Smooth muscle cell of the brain vasculature (primary cell): ENCODE data around the gene RALA.

Source experiments
- DNase-seq: peaks from one replicate; pipeline ENCODE4 v3.0.0-alpha.2; 2012; ENCODE audit warnings: low read depth, low spot score

RALA gene, protein sequence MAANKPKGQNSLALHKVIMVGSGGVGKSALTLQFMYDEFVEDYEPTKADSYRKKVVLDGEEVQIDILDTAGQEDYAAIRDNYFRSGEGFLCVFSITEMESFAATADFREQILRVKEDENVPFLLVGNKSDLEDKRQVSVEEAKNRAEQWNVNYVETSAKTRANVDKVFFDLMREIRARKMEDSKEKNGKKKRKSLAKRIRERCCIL

GRCh38 chr7:39623047-39623731 lies at the start of gene RALA:
Gene RALA (plus strand): TSS chr7:39623572. CDS start chr7:39686668, 63,096 bp downstream.
- peak; percentile 83 for DNase-seq

DNA sequence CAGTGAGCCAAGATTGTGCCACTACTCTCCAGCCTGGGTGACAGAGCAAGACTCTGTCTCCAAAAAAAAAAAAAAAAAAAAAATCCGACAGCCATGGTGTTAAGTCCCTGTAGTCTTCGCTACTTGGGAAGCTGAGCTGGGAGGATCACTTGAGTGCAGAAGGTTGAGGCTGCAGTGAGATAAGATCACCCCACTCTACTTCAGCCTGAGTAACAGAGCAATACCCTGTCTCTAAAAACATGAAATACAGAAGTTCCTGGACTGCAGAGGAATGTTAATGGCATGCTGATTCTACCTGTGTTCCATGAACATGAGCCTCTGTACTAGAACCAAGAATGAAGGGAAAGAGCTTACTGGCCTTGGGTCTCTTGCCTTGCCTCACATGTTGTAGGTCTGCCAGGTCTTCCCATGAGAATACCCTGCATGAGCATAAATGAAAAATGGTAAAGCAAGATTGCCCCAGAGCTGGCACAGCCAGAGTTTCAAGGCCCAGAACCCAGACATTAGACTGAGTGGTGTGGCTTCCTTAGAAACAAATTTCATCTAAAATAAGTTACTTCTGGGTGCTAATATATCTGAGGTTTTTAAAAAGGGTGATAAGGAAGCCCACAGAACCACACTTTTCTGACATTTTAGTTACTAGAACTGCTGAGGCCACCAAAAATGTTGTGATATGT lies 48.6 kb upstream of the RALA start:
- DNase-seq, result no peak

GRCh38 chr7:39577229-39577874 lies 46.0 kb upstream of the RALA start:
- no peak for DNase-seq

DNA sequence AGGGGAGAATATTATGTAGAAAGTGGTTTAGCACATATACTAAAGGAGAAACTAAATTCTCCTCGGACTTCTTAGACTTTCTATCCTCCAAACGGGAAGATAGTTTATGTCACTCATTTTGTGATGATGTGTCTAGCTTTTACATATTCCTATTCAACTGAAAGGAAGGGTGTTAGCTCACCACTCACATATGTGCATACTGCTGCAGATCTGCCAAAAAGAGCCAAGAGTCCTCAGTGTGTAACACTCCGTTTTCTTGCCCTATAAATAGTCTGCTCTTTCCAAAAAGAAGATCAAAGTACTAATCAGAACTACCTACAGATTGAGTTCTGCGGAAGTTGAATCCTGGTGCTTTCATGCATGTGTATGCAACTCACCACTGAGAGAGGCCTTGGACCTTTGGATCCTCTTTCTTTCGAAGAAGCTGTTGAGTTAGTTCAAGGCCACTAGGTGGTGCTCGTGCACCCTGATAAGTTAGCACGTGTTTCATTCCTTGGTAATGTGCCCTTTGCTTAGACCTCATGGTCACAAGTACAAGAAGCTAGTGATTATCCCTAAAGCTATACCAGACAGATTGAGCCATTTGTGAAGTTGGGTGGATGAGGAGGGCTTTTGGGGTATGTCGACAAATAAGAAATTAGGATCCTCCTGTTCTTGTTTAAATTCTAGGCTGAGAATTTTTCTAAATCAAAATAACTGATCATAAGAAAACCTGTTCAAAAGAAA lies 43.1 kb upstream of the RALA start:
- DNase-seq, result peak; percentile 90

DNA sequence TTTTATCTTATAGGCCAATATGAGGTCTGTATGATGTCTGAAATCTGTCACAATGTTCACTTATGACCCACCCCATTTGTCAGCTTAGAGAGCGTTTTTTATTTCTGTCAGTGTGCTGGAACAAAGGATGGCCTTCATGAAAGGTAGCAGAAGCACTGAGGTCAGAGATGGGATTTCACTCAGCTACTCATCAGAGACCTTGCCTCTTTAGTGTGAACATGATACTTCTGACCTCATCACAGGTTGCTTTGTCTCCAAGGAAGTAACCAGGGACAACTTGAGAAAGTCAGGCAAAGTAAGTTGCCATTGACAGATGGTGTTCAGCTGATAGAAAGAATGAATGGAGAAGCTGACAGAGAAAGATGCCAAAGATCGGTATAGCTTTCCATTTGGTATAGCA lies 40.8 kb upstream of the RALA start:
- no peak for DNase-seq

- DNase-seq, result no peak
Observed at GRCh38 chr7:39583539-39583938, 39.8 kb upstream of the RALA start.

GRCh38 chr7:39587393-39587792 lies 36.0 kb upstream of the RALA start:
- DNase-seq, result no peak

GRCh38 chr7:39588416-39588815 lies 35.0 kb upstream of the RALA start:
- DNase-seq, result no peak

DNA sequence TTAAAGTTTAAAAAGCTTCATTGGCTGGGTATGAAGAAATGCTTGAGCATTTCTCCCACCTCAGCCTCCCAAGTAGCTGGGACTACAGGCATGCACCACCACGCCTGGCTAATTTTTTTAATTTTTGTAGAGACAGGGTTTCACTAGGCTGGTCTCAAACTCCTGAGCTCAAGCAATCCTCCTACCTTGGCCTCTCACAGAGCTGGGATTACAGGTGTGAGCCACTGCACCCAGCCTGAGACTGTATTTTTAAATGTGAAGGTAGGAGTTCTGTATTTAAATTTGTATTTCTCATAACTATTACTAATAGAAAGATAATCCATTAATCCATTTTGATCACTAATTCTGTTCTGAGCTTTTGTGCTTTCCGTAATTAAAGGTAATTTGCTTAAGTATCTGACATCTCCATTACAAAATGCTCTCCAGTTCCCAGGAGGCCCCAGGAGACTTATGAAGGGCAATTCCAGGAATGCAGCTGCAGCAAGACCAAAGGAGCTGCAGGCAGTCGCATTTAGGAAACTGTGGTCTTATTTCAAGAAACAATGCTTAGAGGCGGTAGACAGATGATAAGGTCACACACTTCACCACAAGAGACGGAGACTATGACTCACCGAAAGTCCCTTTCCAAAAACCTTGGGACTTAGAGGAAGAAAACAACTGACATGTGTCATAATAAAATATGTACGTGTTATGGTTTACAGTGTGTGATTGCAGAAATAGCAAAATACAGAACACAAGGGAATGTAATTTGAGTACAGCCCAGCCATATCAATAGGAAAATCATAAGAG lies 33.9 kb upstream of the RALA start:
- DNase-seq, result peak; percentile 63

- DNase-seq, result no peak
Observed at GRCh38 chr7:39592586-39592985, 30.8 kb upstream of the RALA start.

DNA sequence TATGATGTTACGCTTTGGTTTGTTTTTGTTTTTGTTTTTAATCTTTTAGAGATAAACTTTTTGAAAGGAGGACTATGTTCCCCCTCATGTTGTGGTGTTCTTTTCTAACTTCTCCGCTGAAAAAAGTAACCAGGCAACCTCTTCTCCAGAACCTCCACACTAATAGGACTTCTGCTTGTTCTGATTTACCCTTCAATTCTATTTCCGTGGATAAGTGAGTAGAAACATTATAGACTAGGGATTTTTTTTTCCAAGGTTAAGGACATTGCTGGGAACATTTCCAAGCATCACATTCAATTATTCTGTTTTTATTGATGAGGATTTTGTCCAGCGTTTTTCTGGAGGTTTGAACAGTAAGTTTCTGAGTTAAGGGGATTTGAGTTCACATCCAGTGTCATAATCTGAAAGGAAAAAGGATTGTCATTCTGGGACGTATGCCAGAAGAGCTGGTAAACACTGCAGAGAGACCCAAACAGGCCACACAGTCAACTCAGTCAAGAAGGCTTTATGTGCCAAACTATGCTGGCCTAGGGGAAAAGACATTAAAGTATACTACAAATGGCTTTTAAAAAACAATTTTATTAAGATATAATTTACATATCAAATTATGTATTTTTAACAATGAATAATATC lies 28.3 kb upstream of the RALA start:
- DNase-seq, result no peak

GRCh38 chr7:39602351-39602750 lies 21.0 kb upstream of the RALA start:
- DNase-seq, result no peak

DNA sequence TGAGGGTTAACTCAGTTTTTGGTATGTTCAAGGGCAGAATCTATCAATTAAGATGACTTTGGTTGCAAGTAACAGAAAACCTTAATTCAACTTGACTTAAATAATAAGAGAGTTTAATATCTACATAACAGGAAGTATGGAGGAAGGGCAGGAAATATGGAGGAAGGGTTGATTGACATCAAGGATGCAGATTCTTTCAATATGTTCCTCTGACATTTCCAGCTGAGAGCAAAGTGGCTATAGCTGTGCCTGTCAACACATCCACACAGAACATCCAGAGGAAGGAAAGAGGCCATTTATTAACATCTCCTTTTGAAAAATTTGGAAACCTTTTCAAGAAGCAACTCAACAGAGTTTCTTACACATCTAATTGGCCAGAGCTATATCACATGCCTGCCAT lies 19.4 kb upstream of the RALA start:
- no peak for DNase-seq

DNA sequence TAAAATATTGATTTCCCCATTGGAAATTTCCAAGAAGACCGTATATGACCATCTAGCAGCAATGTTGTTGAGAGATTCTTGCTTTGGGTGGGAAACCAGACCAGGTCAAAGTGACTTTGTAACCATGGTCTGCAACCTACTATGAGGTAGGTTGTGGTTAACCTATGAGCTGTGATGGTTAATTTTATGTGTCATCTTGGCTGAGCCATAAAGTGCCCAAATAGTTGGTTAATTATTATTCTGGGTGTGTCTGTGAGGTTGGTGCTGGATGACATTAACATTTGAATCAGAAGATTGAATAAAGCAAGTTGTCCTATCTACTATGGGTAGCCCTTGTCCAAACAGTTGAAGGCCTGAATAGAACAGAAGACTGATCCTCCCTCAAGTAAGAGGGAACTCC lies 18.3 kb upstream of the RALA start:
- no peak for DNase-seq

DNA sequence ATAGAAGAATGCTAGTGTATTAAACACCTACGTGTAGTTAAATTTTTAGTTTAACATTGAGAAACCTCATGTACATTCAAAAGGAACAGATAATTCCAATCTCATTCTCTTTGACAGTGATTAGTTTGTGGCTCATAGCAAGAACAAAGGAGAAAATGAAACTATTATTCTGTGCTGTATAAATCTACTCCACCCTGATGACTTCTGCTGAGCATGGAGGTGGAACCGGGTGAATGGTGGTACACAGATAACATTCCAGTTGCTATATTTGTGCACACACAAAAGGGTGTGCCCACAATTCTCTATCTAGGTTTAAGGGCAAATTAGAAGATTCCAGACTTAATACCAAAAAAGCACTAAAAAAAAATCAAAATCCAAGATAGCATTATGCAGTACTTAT lies 17.0 kb upstream of the RALA start:
- no peak for DNase-seq

DNA sequence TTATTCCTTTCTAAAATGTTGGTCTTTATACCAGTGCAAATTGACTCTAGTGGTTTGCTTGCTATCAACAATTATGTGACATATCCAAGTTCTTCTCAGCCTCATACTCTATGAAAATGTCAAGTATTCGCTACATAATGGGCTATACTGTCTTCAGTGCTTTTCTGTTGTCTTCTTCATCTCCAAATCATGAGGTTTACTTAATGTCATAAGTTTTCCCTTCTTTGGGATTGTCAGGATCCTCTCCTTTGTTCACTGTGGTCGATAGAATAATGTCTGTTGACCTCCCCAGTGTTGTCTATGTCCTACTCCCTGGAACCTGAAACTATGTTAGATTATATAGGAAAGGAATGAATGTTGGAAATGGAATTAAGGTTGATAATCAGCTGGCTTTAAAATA lies 16.4 kb upstream of the RALA start:
- DNase-seq, result no peak

- DNase-seq, result no peak
Observed at GRCh38 chr7:39607865-39608264, 15.5 kb upstream of the RALA start.

DNA sequence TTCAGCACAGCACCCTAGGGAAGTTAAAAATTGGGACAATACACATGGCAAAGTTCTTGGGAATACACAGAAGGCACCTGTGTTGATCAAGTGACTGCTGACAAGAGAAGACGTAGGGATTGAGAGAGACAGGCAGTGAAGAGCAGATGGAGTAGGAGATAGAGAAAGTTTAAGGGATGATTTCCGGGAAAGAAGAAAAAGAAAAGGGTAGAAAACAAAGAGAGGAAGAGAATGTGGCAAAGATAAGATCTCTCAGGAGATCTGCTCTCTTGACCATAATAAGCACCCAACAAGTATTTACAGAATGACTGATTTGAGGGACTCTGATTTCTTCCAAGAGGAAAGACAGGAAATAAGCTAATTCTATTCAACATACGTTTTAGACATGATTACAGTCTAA lies 15.1 kb upstream of the RALA start:
- no peak for DNase-seq

DNA sequence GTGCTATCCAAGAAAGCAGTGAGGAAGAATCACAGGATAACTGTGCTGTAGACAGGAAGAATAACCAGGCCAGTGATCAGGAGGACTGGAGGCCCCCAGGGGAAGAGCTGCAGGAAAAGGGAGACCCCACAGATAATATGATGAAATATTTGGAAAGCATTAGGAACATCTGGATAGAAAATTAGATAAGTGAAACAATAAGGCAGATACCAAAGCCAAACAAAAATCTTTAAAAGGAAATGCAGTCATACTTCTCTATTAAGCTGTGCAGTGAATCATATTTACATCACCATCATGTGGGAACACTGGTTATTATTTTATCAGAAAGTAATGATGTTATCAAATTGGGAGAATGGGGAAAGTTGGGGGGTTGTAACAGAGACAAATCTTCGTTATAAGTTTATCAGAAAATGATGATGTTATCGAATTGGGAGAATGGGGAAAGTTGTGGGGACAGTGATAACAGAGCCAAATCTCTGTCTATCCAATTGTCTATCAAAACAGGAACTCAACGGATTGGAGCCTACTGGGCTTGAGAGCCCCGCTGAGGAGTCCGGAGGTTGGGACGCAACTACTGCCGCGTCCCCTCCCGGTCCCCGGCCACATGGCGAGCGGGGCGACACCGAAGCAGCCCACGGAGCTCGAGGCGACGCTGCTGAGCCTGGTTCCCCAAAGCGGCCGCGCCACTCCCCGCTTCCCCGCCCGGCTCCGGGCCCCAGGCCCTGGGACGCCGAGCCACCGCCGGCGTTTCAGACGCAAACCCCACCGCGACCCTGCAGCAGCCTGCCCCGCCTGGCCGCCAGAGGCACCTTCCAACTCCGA lies 14.0 kb upstream of the RALA start:
- DNase-seq, result no peak

GRCh38 chr7:39609935-39610263 lies 13.5 kb upstream of the RALA start:
- DNase-seq, result no peak
